WTC11 (cell line): ENCODE data around the gene ZNF135.

ENCODE experiments used
- CBFB ChIP-seq: sonication (generic); formaldehyde crosslinking; IDR thresholded peaks from 2 replicates; pipeline ENCODE4 v1.8.1; 2022; ENCODE audit warnings: mild to moderate bottlenecking, low read depth, missing genetic modification reagents
- ELF4 ChIP-seq: sonication (generic); formaldehyde crosslinking; IDR thresholded peaks from 2 replicates; pipeline ENCODE4 v1.8.1; 2022; ENCODE audit warnings: low read depth, mild to moderate bottlenecking, moderate library complexity, missing genetic modification reagents
- FOXP1 ChIP-seq: sonication (generic); formaldehyde crosslinking; IDR thresholded peaks from 2 replicates; pipeline ENCODE4 v1.8.0; 2022; ENCODE audit warnings: missing genetic modification reagents, mild to moderate bottlenecking, moderate library complexity, borderline replicate concordance
- JUN ChIP-seq: sonication (generic); formaldehyde crosslinking; IDR thresholded peaks from 2 replicates; pipeline ENCODE4 v1.8.0; 2023; ENCODE audit warnings: mild to moderate bottlenecking, missing genetic modification reagents
- USF2 ChIP-seq: sonication (generic); formaldehyde crosslinking; IDR thresholded peaks from 2 replicates; pipeline ENCODE4 v1.8.1; 2023; ENCODE audit warnings: mild to moderate bottlenecking, missing genetic modification reagents, moderate library complexity
- TF ChIP-seq, protein P1 (sequence below): sonication (generic); formaldehyde crosslinking; IDR thresholded peaks from 2 replicates; pipeline ENCODE4 v1.8.0; 2022; ENCODE audit warnings: mild to moderate bottlenecking, missing genetic modification reagents
- TF ChIP-seq, protein P2 (sequence below): fragments of 200-600 bp; IDR thresholded peaks from 2 replicates; pipeline ENCODE4 v1.8.0; 2022; ENCODE audit warnings: antibody characterized with exemption

DNA sequence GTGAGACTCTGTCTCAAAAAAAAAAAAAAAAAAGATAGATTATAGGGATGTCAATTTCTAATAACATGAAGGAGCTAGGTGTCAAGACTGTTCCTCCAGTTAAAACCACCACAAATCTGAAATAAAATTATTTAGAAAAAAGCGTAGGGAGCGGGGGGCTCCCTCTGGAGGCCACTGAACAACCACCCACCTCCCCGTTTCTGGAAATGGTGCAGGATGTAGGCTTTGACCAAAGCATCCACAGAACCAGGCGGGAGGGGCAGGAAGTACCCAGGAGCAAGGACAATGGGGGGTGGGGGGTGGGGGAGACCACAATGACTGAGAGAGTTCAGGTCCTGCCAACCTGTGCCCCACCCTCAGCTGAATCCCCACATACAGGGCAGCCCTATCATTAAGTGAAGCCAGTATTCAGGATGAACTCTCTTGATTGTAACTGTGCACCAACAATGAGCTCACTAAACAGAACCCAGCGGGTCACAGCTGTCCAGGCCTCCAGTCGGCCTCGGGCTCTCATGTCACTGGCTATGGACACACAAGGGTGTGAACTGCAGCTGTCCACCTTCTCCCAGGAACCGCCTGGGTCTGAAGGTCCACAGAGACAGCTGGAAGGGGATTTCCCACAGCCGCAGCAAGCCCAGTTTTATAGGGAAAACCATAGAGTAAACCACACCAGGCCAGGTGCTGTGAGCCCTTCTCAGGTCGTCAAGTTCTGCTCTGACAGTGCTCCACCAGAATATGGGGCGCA is 32.3 kb downstream of the ZNF135 start:
- no peak for TF ChIP-seq JUN (CRISPR knock-in tag)
- TF ChIP-seq, protein P1, sequence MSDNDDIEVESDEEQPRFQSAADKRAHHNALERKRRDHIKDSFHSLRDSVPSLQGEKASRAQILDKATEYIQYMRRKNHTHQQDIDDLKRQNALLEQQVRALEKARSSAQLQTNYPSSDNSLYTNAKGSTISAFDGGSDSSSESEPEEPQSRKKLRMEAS: no peak
- TF ChIP-seq, protein P2, sequence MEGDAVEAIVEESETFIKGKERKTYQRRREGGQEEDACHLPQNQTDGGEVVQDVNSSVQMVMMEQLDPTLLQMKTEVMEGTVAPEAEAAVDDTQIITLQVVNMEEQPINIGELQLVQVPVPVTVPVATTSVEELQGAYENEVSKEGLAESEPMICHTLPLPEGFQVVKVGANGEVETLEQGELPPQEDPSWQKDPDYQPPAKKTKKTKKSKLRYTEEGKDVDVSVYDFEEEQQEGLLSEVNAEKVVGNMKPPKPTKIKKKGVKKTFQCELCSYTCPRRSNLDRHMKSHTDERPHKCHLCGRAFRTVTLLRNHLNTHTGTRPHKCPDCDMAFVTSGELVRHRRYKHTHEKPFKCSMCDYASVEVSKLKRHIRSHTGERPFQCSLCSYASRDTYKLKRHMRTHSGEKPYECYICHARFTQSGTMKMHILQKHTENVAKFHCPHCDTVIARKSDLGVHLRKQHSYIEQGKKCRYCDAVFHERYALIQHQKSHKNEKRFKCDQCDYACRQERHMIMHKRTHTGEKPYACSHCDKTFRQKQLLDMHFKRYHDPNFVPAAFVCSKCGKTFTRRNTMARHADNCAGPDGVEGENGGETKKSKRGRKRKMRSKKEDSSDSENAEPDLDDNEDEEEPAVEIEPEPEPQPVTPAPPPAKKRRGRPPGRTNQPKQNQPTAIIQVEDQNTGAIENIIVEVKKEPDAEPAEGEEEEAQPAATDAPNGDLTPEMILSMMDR: no peak
- TF ChIP-seq FOXP1 (CRISPR knock-in tag): no peak
- no peak for TF ChIP-seq CBFB (CRISPR knock-in tag)
- TF ChIP-seq USF2 (CRISPR knock-in tag): no peak
- TF ChIP-seq ELF4 (CRISPR knock-in tag): no peak
